K562 (cell line): ENCODE results near the gene C20orf96. TPM values are rescaled to one million over a fixed set of nuclear protein-coding genes. Genes with fewer than 3 reads are reported as not detected.

ENCODE experiments used
- ATF1 ChIP-seq, 2 experiments: fragments of 450-650 bp in 1 of 2; IDR thresholded peaks; 2 replicates each; pipeline ENCODE4 v1.6.1; 2016; ENCODE audit warnings: missing compliant biosample characterization in 1 of 2, missing genetic modification characterization in 1 of 2
- BHLHE40 ChIP-seq: IDR thresholded peaks from 2 replicates; pipeline ENCODE4 v1.6.1; 2011; ENCODE audit warnings: low read length, improper control_type of control experiment
- BRF2 ChIP-seq: IDR thresholded peaks from 3 replicates; pipeline ENCODE4 v1.6.1; 2011; ENCODE audit warnings: borderline replicate concordance, mild to moderate bottlenecking; ENCODE audit not compliant: insufficient read length, insufficient read depth
- CCNT2 ChIP-seq: IDR thresholded peaks from 2 replicates; pipeline ENCODE4 v1.6.1; 2011; ENCODE audit warnings: borderline replicate concordance, low read depth, mild to moderate bottlenecking, moderate library complexity, mixed read lengths, low read length; ENCODE audit not compliant: insufficient read length; ENCODE audit errors: extremely low read depth
- GATA2 ChIP-seq: sonication (generic); formaldehyde crosslinking; IDR thresholded peaks from 2 replicates; pipeline ENCODE4 v1.4.0; 2020; ENCODE audit warnings: mild to moderate bottlenecking, missing genetic modification reagents
- HNRNPL ChIP-seq: fragments of 200-400 bp; formaldehyde crosslinking; IDR thresholded peaks from 2 replicates; pipeline ENCODE4 v1.6.1; 2017; ENCODE audit warnings: low read depth, mild to moderate bottlenecking, low read length
- KLF13 ChIP-seq: fragments of 450-650 bp; IDR thresholded peaks from 2 replicates; pipeline ENCODE4 v1.6.1; 2016; ENCODE audit warnings: missing genetic modification characterization, low read depth, mild to moderate bottlenecking, missing compliant biosample characterization, moderate library complexity, borderline replicate concordance
- MTA3 ChIP-seq: fragments of 450-650 bp; formaldehyde crosslinking; IDR thresholded peaks from 2 replicates; pipeline ENCODE4 v1.6.1; 2017; ENCODE audit warnings: mild to moderate bottlenecking, borderline replicate concordance
- ZNF395 ChIP-seq: fragments of 200-800 bp; sonication (Bioruptor generic); IDR thresholded peaks from 2 replicates; pipeline ENCODE4 v1.6.1; 2017; ENCODE audit warnings: missing genetic modification characterization, missing compliant biosample characterization
- polyA plus RNA-seq, 8 experiments: library from polyadenylated mRNA; depleted of rRNA in 4 of 8; stranded (reverse) in 5 of 8; unstranded in 3 of 8; fragments of >200 nt; fragmentation: Nextera tagmentation in 2 of 8; fragmentation: Illumina TruSeq in 1 of 8; extraction: Ambion mirVana in 2 of 8; extraction: Trizol in 1 of 8; gene quantifications; 2 replicates each; pipeline versions ENCODE4 v1.2.1 to v1.2.3, GENCODE V29; 2011 to 2014; ENCODE audit warnings: inconsistent platforms in 1 of 8, missing spikeins in 1 of 8
- total RNA-seq, 7 experiments: library from RNA; depleted of rRNA in 6 of 7; stranded (reverse); fragments of >200 nt in 6 of 7; fragmentation: Illumina TruSeq in 2 of 7; extraction: Trizol in 2 of 7; gene quantifications; 2 replicates each; pipeline versions ENCODE4 v1.2.1 to v1.2.3, GENCODE V29; 2011 to 2021; ENCODE audit warnings: low replicate concordance in 1 of 7
- TF ChIP-seq, protein P1 (sequence below): fragments of 200-600 bp; sonication (generic); IDR thresholded peaks from one replicate; pipeline ENCODE4 v1.6.1; 2012; ENCODE audit warnings: mild to moderate bottlenecking, low read depth, low read length, inconsistent platforms

C20orf96 gene
- total and polyA plus RNA-seq, 9 of the 15 experiments (the other 6 are each of a cell fraction or from before 2014, with no cell fraction given): 1.7 to 11.7 (median 4.2) TPM

DNA sequence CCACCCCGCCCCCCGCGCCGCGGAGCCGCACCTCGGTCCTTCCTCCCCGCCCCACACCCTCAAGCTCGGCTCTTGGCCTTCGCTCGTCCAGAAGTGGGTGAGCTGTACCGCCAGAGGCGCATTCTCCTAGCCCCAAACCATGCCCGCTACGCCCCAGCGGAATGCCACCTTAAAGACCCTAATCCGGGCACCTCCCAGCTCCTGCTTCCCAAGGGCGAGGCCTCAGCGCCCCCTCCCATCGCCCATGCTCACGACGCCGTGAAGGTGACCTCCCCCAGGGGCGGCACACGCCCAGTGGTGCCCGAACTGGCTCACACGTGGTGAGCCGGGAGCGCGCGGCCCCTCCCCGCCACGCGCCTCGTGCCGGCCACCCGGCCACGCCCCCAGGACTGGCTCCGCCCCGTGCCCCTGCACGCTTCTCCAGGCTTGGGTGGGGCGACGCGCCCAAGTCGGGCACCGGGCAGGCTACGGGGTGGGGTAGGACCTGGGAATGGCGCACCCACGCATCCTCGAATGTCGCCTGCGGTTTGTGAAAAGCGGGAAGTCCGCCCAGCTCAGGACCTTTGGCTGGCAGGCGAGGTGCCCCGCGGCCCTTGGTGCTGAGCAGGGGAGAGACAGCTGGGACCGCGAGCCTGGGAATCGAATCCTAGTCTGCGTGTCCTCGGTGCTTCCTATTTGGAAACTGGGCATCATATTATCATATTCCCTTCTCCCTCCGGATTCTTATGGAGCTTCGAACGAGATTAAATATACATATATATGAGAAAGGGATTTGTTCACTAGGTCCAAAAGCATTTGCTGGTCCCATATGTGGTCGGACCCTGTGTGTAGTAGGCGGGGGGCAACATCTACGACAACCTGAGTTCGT, 33.9 kb upstream of the C20orf96 start (continued):
- peak; percentile 78 for TF ChIP-seq ZNF395 (CRISPR knock-in tag)
- no peak for TF ChIP-seq ATF1 (CRISPR knock-in tag; IDR thresholded peaks at IDR 0.05)
- TF ChIP-seq ATF1 (tag; IDR thresholded peaks at IDR 0.05): no peak; the same call in 1 of the 2 replicates
- TF ChIP-seq CCNT2: peak; percentile 87
- peak; percentile 81 for TF ChIP-seq KLF13 (tag)
- peak; percentile 97 for TF ChIP-seq HNRNPL
- TF ChIP-seq, protein P1, sequence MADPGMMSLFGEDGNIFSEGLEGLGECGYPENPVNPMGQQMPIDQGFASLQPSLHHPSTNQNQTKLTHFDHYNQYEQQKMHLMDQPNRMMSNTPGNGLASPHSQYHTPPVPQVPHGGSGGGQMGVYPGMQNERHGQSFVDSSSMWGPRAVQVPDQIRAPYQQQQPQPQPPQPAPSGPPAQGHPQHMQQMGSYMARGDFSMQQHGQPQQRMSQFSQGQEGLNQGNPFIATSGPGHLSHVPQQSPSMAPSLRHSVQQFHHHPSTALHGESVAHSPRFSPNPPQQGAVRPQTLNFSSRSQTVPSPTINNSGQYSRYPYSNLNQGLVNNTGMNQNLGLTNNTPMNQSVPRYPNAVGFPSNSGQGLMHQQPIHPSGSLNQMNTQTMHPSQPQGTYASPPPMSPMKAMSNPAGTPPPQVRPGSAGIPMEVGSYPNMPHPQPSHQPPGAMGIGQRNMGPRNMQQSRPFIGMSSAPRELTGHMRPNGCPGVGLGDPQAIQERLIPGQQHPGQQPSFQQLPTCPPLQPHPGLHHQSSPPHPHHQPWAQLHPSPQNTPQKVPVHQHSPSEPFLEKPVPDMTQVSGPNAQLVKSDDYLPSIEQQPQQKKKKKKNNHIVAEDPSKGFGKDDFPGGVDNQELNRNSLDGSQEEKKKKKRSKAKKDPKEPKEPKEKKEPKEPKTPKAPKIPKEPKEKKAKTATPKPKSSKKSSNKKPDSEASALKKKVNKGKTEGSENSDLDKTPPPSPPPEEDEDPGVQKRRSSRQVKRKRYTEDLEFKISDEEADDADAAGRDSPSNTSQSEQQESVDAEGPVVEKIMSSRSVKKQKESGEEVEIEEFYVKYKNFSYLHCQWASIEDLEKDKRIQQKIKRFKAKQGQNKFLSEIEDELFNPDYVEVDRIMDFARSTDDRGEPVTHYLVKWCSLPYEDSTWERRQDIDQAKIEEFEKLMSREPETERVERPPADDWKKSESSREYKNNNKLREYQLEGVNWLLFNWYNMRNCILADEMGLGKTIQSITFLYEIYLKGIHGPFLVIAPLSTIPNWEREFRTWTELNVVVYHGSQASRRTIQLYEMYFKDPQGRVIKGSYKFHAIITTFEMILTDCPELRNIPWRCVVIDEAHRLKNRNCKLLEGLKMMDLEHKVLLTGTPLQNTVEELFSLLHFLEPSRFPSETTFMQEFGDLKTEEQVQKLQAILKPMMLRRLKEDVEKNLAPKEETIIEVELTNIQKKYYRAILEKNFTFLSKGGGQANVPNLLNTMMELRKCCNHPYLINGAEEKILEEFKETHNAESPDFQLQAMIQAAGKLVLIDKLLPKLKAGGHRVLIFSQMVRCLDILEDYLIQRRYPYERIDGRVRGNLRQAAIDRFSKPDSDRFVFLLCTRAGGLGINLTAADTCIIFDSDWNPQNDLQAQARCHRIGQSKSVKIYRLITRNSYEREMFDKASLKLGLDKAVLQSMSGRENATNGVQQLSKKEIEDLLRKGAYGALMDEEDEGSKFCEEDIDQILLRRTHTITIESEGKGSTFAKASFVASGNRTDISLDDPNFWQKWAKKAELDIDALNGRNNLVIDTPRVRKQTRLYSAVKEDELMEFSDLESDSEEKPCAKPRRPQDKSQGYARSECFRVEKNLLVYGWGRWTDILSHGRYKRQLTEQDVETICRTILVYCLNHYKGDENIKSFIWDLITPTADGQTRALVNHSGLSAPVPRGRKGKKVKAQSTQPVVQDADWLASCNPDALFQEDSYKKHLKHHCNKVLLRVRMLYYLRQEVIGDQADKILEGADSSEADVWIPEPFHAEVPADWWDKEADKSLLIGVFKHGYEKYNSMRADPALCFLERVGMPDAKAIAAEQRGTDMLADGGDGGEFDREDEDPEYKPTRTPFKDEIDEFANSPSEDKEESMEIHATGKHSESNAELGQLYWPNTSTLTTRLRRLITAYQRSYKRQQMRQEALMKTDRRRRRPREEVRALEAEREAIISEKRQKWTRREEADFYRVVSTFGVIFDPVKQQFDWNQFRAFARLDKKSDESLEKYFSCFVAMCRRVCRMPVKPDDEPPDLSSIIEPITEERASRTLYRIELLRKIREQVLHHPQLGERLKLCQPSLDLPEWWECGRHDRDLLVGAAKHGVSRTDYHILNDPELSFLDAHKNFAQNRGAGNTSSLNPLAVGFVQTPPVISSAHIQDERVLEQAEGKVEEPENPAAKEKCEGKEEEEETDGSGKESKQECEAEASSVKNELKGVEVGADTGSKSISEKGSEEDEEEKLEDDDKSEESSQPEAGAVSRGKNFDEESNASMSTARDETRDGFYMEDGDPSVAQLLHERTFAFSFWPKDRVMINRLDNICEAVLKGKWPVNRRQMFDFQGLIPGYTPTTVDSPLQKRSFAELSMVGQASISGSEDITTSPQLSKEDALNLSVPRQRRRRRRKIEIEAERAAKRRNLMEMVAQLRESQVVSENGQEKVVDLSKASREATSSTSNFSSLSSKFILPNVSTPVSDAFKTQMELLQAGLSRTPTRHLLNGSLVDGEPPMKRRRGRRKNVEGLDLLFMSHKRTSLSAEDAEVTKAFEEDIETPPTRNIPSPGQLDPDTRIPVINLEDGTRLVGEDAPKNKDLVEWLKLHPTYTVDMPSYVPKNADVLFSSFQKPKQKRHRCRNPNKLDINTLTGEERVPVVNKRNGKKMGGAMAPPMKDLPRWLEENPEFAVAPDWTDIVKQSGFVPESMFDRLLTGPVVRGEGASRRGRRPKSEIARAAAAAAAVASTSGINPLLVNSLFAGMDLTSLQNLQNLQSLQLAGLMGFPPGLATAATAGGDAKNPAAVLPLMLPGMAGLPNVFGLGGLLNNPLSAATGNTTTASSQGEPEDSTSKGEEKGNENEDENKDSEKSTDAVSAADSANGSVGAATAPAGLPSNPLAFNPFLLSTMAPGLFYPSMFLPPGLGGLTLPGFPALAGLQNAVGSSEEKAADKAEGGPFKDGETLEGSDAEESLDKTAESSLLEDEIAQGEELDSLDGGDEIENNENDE: no peak
- TF ChIP-seq MTA3: peak; percentile 81
- TF ChIP-seq BRF2: no peak
- no peak for TF ChIP-seq GATA2 (CRISPR knock-in tag)
- TF ChIP-seq BHLHE40: peak; percentile 97
